ENCODE data around the gene KCNJ5.

DNA sequence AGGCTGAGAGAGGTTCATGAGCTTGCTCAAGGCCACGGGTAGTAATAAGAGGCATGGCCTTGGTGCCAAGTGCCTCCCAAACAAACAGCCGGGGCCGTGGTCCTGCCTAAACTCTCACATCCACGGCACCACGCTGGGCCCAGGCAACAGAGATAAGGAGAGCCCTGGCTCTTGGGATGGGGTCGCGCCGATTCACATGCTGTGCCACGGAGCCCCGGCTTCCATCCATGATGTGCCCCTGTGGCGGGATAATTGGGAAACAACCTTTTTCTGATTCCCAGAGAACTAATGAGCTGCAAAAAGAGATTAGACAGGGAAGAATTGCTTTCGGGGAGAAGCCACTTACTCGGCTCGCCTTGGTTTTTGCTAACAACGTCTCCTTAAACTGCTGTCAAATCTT is 29.5 kb downstream of the KCNJ5 start:
- TF ChIP-seq, protein P1, sequence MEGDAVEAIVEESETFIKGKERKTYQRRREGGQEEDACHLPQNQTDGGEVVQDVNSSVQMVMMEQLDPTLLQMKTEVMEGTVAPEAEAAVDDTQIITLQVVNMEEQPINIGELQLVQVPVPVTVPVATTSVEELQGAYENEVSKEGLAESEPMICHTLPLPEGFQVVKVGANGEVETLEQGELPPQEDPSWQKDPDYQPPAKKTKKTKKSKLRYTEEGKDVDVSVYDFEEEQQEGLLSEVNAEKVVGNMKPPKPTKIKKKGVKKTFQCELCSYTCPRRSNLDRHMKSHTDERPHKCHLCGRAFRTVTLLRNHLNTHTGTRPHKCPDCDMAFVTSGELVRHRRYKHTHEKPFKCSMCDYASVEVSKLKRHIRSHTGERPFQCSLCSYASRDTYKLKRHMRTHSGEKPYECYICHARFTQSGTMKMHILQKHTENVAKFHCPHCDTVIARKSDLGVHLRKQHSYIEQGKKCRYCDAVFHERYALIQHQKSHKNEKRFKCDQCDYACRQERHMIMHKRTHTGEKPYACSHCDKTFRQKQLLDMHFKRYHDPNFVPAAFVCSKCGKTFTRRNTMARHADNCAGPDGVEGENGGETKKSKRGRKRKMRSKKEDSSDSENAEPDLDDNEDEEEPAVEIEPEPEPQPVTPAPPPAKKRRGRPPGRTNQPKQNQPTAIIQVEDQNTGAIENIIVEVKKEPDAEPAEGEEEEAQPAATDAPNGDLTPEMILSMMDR (IDR thresholded peaks at IDR 0.05), result no peak
- TF ChIP-seq ZFP36 (IDR thresholded peaks at IDR 0.05; ENCODE audit: borderline replicate concordance, partially characterized antibody) (no peak), CHD2 (IDR thresholded peaks at IDR 0.05; ENCODE audit: low read length, partially characterized antibody) (no peak), KDM5A (IDR thresholded peaks at IDR 0.05) (no peak), MAZ (IDR thresholded peaks at IDR 0.05; ENCODE audit: borderline replicate concordance, low read depth, low read length) (no peak)

Measured in A549 (cell line).